T47D (cell line): ENCODE data around the gene CCDC200.

Experiments
- DNase-seq, 2 experiments: peaks; one replicate each; pipeline versions ENCODE4 v3.0.0 to v3.0.0-alpha.2; 2011 to 2012; ENCODE audit warnings: low read depth in 1 of 2, low spot score in 1 of 2
- JUND ChIP-seq: IDR thresholded peaks from 2 replicates; pipeline ENCODE4 v1.6.1; 2012; ENCODE audit warnings: low read depth
- in situ Hi-C: cut with HindIII; loops from 2 replicates; pipeline ENCODE4 v1.10.0; 2016; ENCODE audit warnings: low sequenced_read_pairs, low pct_unique_long_range_greater_than_20kb

CCDC200 gene

GRCh38 chr17:43224146-43224705 lies 4.2 kb downstream of the CCDC200 start:
- DNase-seq = no peak
- TF ChIP-seq JUND = no peak
- in situ Hi-C loops = no loop called here

- DNase-seq = no peak
- TF ChIP-seq JUND = no peak
- in situ Hi-C loops = no loop called here
Observed at GRCh38 chr17:43220511-43221125, 7.8 kb downstream of the CCDC200 start.

GRCh38 chr17:43219746-43220380 lies 8.6 kb downstream of the CCDC200 start:
- no peak for TF ChIP-seq JUND
- no peak for DNase-seq
- in situ Hi-C loops = no loop called here

- TF ChIP-seq JUND = no peak
- DNase-seq = no peak
- in situ Hi-C loops = no loop called here
Observed at GRCh38 chr17:43219001-43219400, 9.4 kb downstream of the CCDC200 start.

GRCh38 chr17:43217614-43218087 lies 10.8 kb downstream of the CCDC200 start:
- no peak for TF ChIP-seq JUND
- in situ Hi-C loops = no loop called here
- DNase-seq = no peak

GRCh38 chr17:43216762-43217613 lies 11.4 kb downstream of the CCDC200 start:
- in situ Hi-C loops = no loop called here
- TF ChIP-seq JUND = no peak
- DNase-seq = no peak

GRCh38 chr17:43216369-43216761 lies 12.1 kb downstream of the CCDC200 start:
- DNase-seq = no peak
- TF ChIP-seq JUND = no peak
- in situ Hi-C loops = no loop called here

GRCh38 chr17:43215341-43215740 lies 13.1 kb downstream of the CCDC200 start:
- no peak for TF ChIP-seq JUND
- in situ Hi-C loops = no loop called here
- no peak for DNase-seq

GRCh38 chr17:43213545-43213944 lies 14.9 kb downstream of the CCDC200 start:
- peak in 1 of 2 experiments; percentile 45 for DNase-seq
- in situ Hi-C loops = no loop called here
- TF ChIP-seq JUND = no peak

- peak in 1 of 2 experiments; percentile 60 for DNase-seq
- in situ Hi-C loops = no loop called here
- no peak for TF ChIP-seq JUND
Observed at GRCh38 chr17:43212641-43213490, 15.6 kb downstream of the CCDC200 start.

GRCh38 chr17:43211480-43212402 lies 16.7 kb downstream of the CCDC200 start, which contains the start of gene TMEM106A:
Gene TMEM106A (plus strand): TSS chr17:43211875. CDS start chr17:43213042, 1,167 bp downstream.
- peak; percentile 79 to 95 for DNase-seq
- in situ Hi-C loops = no loop called here
- TF ChIP-seq JUND = no peak
